Activated naive CD4-positive, alpha-beta T cell treated with anti-CD3 and anti-CD28 coated beads, Interleukin-2, amount 10 ng/mL, durations not matched to agents 7 days and 5 days (primary cell): Measurements from ENCODE around the gene SECISBP2.
A peak's percentile ranks its signal among the peaks of the same experiment; 100 is the strongest.
"Not testable (repeated sequence)": the region's sequence is repeated elsewhere in the genome, so short reads cannot be mapped to it uniquely, and the experiment has no call there.

Experiments
- CTCF ChIA-PET: fragments of 350-600 bp; sonication (Branson Sonifier 250); formaldehyde crosslinking; loops from one replicate; lab custom pipeline; 2021; ENCODE audit warnings: antibody characterized with exemption; lab: Charles Lee
- DNase-seq: peaks from one replicate; pipeline ENCODE4 v3.0.0-alpha.2; 2020
- H3K27ac Mint-ChIP-seq: one replicate; pipeline ENCODE4 v1.8.0; 2021; ENCODE audit warnings: mild to moderate bottlenecking, moderate library complexity, mixed read lengths
- H3K27me3 Mint-ChIP-seq: one replicate; pipeline ENCODE4 v1.8.0; 2021; ENCODE audit warnings: mild to moderate bottlenecking, mixed read lengths
- H3K36me3 Mint-ChIP-seq: one replicate; pipeline ENCODE4 v1.8.0; 2021; ENCODE audit warnings: mixed read lengths
- H3K4me1 Mint-ChIP-seq: one replicate; pipeline ENCODE4 v1.8.0; 2021; ENCODE audit warnings: mixed read lengths
- H3K4me3 Mint-ChIP-seq: one replicate; pipeline ENCODE4 v1.8.0; 2021; ENCODE audit warnings: mild to moderate bottlenecking, moderate library complexity, mixed read lengths
- H3K9me3 Mint-ChIP-seq: one replicate; pipeline ENCODE4 v1.8.0; 2021; ENCODE audit warnings: mixed read lengths

The SECISBP2 gene

GRCh38 chr9:89293014-89293413, 25.3 kb upstream of the SECISBP2 start:
- CTCF ChIA-PET, result no interaction called here
- no peak for DNase-seq
- Mint-ChIP-seq H3K27ac (no peak overlapping the region), H3K27me3 (peaks cover 23% of the 10 kb centered on the region), H3K4me3 (no peak overlapping the region), H3K4me1 (no peaks in the 10 kb centered on the region), H3K9me3 (peaks cover 3% of the 10 kb centered on the region), H3K36me3 (no peaks in the 10 kb centered on the region)

- Mint-ChIP-seq H3K9me3 (peaks cover 3% of the 10 kb centered on the region), H3K27ac (no peak overlapping the region), H3K27me3 (peaks cover 17% of the 10 kb centered on the region), H3K36me3 (no peaks in the 10 kb centered on the region), H3K4me3 (no peak overlapping the region), H3K4me1 (no peaks in the 10 kb centered on the region)
- CTCF ChIA-PET, result no interaction called here
- DNase-seq, result no peak
Observed at GRCh38 chr9:89295400-89295799, 22.9 kb upstream of the SECISBP2 start.

GRCh38 chr9:89301996-89302395, 16.3 kb upstream of the SECISBP2 start:
- H3K27ac Mint-ChIP-seq, CTCF ChIA-PET, H3K4me1 Mint-ChIP-seq, H3K27me3 Mint-ChIP-seq, DNase-seq, H3K36me3 Mint-ChIP-seq, H3K9me3 Mint-ChIP-seq, H3K4me3 Mint-ChIP-seq: not testable (repeated sequence)

- no peak for DNase-seq
- H3K27me3 Mint-ChIP-seq, result no peaks in the 10 kb centered on the region
- no peak overlapping the region for H3K4me3 Mint-ChIP-seq
- CTCF ChIA-PET, result no interaction called here
- H3K27ac Mint-ChIP-seq, result no peak overlapping the region
- H3K9me3 Mint-ChIP-seq, result no peaks in the 10 kb centered on the region
- H3K4me1 Mint-ChIP-seq, result peaks cover 7% of the 10 kb centered on the region
- H3K36me3 Mint-ChIP-seq, result peaks cover 5% of the 10 kb centered on the region
Observed at GRCh38 chr9:89304020-89304833, 14.1 kb upstream of the SECISBP2 start.

GRCh38 chr9:89304834-89305188, 13.5 kb upstream of the SECISBP2 start:
- no peak for DNase-seq
- CTCF ChIA-PET, result no interaction called here
- Mint-ChIP-seq H3K27ac (no peak overlapping the region), H3K36me3 (peaks cover 6% of the 10 kb centered on the region), H3K4me3 (no peak overlapping the region), H3K4me1 (peaks cover 13% of the 10 kb centered on the region), H3K27me3 (no peaks in the 10 kb centered on the region), H3K9me3 (no peaks in the 10 kb centered on the region)

GRCh38 chr9:89305868-89306267, 12.4 kb upstream of the SECISBP2 start:
- peaks cover 19% of the 10 kb centered on the region for H3K4me1 Mint-ChIP-seq
- no peaks in the 10 kb centered on the region for H3K9me3 Mint-ChIP-seq
- CTCF ChIA-PET, result no interaction called here
- H3K27ac Mint-ChIP-seq, result no peak overlapping the region
- no peak for DNase-seq
- peaks cover 8% of the 10 kb centered on the region for H3K36me3 Mint-ChIP-seq
- no peak overlapping the region for H3K4me3 Mint-ChIP-seq
- H3K27me3 Mint-ChIP-seq, result no peaks in the 10 kb centered on the region

- Mint-ChIP-seq H3K36me3 (peaks cover 29% of the 10 kb centered on the region), H3K4me3 (peak overlapping the region; percentile 90), H3K9me3 (no peaks in the 10 kb centered on the region), H3K27me3 (no peaks in the 10 kb centered on the region), H3K27ac (peak overlapping the region; percentile 99), H3K4me1 (peaks cover 37% of the 10 kb centered on the region)
- no peak for DNase-seq
- CTCF ChIA-PET, result no interaction called here
Observed at GRCh38 chr9:89309166-89309565, 9.1 kb upstream of the SECISBP2 start.

- no peaks in the 10 kb centered on the region for H3K9me3 Mint-ChIP-seq
- peaks cover 35% of the 10 kb centered on the region for H3K36me3 Mint-ChIP-seq
- H3K4me1 Mint-ChIP-seq, result peaks cover 44% of the 10 kb centered on the region
- no peaks in the 10 kb centered on the region for H3K27me3 Mint-ChIP-seq
- DNase-seq, result no peak
- H3K27ac Mint-ChIP-seq, result peak overlapping the region; percentile 99
- CTCF ChIA-PET, result no interaction called here
- peak overlapping the region; percentile 90 for H3K4me3 Mint-ChIP-seq
Observed at GRCh38 chr9:89309608-89310474, 8.5 kb upstream of the SECISBP2 start.

- peak within 1 kb of the TSS; percentile 99 for H3K27ac Mint-ChIP-seq
- CTCF ChIA-PET, result no interaction called here
- H3K4me1 Mint-ChIP-seq, result peaks cover 51% of the 10 kb centered on the region
- peak; percentile 100 for DNase-seq
- H3K36me3 Mint-ChIP-seq, result peaks cover 42% of the 10 kb centered on the region
- H3K9me3 Mint-ChIP-seq, result no peaks in the 10 kb centered on the region
- H3K27me3 Mint-ChIP-seq, result no peaks in the 10 kb centered on the region
- H3K4me3 Mint-ChIP-seq, result peak within 1 kb of the TSS; percentile 90
Observed at GRCh38 chr9:89310475-89311345, 7.6 kb upstream of the SECISBP2 start, which contains the start of gene CKS2. CKS2 (plus strand) TSS chr9:89311195; CDS start chr9:89311293, 98 bp downstream.

GRCh38 chr9:89311346-89312221, 6.7 kb upstream of the SECISBP2 start:
- H3K27ac Mint-ChIP-seq, result peak overlapping the region; percentile 99
- H3K36me3 Mint-ChIP-seq, result peaks cover 50% of the 10 kb centered on the region
- no peak for DNase-seq
- CTCF ChIA-PET, result no interaction called here
- peak overlapping the region; percentile 90 for H3K4me3 Mint-ChIP-seq
- H3K4me1 Mint-ChIP-seq, result peaks cover 56% of the 10 kb centered on the region
- no peaks in the 10 kb centered on the region for H3K27me3 Mint-ChIP-seq
- no peaks in the 10 kb centered on the region for H3K9me3 Mint-ChIP-seq

- CTCF ChIA-PET, result no interaction called here
- peaks cover 63% of the 10 kb centered on the region for H3K4me1 Mint-ChIP-seq
Observed at GRCh38 chr9:89312222-89312571, 6.1 kb upstream of the SECISBP2 start.

GRCh38 chr9:89313842-89314241, 4.5 kb upstream of the SECISBP2 start:
- Mint-ChIP-seq H3K27me3 (no peaks in the 10 kb centered on the region), H3K4me1 (peaks cover 68% of the 10 kb centered on the region), H3K27ac (peak overlapping the region; percentile 84), H3K9me3 (no peaks in the 10 kb centered on the region), H3K36me3 (peaks cover 62% of the 10 kb centered on the region), H3K4me3 (peak overlapping the region; percentile 90)
- CTCF ChIA-PET, result no interaction called here
- no peak for DNase-seq

More at GRCh38 chr9:89312222-89312571, 6.1 kb upstream of the SECISBP2 start:
- H3K9me3 Mint-ChIP-seq, result no peaks in the 10 kb centered on the region
- H3K27me3 Mint-ChIP-seq, result no peaks in the 10 kb centered on the region
- DNase-seq, result peak; percentile 38
- peaks cover 56% of the 10 kb centered on the region for H3K36me3 Mint-ChIP-seq
- H3K4me3 Mint-ChIP-seq, result peak overlapping the region; percentile 90
- peak overlapping the region; percentile 89 for H3K27ac Mint-ChIP-seq

GRCh38 chr9:89314955-89315354, 3.3 kb upstream of the SECISBP2 start:
- Mint-ChIP-seq H3K27ac (peak overlapping the region; percentile 84), H3K4me1 (peaks cover 67% of the 10 kb centered on the region), H3K9me3 (no peaks in the 10 kb centered on the region), H3K36me3 (peaks cover 66% of the 10 kb centered on the region), H3K27me3 (no peaks in the 10 kb centered on the region), H3K4me3 (peak overlapping the region; percentile 90)
- DNase-seq, result no peak
- CTCF ChIA-PET, result no interaction called here
